Hematopoietic multipotent progenitor cell treated with erythropoietin and hydrocortisone succinate and interleukin-3 and kit ligand, for 15 days (in vitro differentiated cells): Measurements from ENCODE around the gene SETD3.

Experiments used
- DNase-seq: peaks from one replicate; pipeline ENCODE4 v3.0.0-alpha.2; 2015; ENCODE audit warnings: low spot score

SETD3 gene

DNA sequence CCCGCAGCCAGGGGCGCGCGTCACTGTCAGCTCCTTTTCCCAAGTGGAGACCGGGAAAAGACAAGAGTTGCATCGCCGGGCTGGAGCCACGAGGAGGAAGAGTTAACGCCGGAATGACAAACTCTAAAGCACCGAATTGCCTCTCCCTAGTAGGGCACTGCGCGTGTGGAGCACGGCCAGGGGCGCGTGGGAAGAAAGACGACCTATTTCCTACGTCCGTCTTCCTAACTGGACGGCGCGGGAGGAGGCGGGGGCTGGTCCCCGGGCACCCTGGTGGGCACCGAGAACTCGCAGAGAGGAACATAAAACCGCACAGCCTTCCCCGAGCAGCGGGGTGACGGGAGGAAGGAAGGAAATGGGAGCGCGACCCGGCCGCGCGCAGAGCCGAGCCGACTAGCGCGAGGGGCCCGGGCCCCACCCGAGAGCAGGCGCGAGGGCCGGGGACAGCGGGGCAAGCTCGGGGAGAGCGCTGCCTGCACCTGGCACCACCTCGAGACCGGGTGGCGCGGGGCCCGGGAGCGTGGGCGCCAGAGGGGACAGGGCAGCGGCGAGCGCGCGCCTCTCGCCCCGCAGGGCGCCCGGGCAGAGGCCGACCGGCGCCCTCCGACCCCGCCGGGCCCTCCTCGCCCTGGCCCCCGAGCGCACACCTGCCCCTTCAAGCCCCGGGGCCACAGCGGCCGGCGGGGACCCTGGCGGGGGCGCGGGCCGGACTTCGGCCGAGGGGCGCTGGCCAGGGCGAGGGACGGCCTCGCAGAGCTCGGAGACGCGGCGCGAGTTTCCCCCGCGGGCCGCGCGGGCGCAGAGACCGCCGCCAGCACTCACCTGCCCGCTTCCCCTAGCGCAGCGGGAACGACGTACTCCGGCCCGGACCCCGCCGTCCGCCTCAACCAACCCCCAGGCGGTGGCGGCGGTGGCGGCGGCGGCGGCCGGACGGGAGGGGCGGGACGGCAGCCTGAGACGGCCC is at the start of gene SETD3:
Gene SETD3, minus strand, starts transcription at position 954 of the 964 bp plus-strand sequence. CDS start 15,054 bp downstream, outside the sequence.
- DNase-seq = peak; percentile 11

DNA sequence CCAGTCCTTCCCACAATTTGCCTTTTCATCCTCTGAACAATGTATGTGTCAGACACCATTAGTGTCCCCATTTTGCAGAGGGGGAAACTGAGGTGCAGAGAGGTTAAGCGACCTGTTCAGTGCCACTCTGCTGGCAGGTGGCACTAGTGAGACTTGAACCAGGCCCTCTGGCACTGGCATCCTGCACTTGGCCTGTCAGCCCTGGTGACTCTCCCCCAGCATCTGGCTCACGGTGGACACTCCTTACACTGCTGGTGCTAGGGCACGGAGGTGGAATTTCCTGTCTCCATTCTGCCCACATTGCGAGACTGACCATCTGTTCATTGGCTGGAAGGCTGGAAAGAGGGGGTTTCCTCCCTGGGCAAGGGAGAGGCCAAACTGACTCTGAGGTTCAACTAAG is 49.2 kb upstream of the SETD3 start:
- DNase-seq = no peak

DNA sequence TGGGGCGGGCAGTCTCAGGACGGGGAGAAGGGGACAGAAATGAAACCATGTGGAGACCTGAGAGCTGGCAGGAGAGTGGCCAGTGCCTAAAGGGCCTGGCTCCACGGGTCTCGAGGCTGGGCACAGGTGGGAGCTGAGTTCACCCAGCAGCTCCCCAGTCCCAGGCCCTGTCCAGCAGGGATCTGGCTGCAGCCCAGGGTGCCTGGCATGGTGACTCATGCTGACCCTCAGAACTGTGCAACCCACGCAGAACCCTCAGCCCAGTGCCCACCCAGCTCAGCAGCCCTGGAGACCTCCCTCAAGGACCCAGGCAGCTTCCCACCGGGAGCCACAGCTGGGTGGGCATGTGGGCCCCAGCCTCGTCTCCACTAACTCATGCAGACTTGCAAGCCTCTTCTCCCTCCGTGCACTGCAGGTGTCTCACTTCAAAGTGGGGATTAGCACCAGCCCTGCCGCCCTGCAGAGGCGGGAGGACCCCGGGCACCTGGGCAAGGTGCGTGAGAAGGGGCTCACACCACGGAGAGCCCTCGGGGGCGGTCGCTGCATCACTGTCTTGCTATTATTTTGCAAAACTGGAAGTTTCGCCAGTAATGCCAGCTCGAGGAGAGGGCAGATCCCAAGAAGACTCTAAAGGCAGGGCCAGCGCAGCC is 46.9 kb upstream of the SETD3 start:
- no peak for DNase-seq

DNA sequence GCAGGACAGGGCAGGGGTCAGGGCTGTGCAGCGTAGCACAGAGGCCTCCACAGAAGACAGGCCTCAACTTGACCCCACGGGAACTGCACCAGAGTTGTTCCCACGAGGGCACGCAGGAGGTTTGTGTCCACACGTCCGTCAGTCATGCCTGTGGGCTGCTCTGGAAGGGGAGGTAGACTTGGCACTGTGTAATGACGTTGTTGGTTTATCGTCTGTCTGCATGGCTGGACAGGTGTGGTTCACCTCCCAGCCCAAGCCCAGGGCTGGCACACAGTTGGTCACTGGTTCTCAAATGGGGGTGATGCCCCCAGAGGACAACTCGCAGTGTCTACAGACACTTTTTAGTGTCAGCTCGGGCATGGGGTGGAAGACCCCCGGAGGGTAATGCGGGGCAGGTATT is 46.4 kb upstream of the SETD3 start:
- DNase-seq = no peak

DNA sequence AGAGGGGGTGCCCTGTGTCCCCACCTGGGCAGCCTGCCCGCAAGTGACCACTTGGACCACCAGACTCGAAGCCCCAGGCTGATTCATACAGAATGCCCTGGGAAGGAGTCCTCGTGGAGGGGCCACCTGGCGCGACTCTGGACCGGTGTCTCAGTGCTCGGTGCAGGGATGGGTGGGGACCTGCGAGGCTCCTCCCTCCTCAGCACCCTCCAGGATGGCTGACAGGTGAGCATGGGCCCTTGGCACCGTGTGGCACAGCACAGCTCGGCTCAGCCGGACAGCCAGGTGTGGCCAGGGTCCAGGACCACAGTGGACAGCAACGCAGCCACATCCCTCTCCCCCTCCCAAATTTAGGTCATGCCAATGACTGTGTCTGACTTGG is 45.0 kb upstream of the SETD3 start:
- no peak for DNase-seq

DNA sequence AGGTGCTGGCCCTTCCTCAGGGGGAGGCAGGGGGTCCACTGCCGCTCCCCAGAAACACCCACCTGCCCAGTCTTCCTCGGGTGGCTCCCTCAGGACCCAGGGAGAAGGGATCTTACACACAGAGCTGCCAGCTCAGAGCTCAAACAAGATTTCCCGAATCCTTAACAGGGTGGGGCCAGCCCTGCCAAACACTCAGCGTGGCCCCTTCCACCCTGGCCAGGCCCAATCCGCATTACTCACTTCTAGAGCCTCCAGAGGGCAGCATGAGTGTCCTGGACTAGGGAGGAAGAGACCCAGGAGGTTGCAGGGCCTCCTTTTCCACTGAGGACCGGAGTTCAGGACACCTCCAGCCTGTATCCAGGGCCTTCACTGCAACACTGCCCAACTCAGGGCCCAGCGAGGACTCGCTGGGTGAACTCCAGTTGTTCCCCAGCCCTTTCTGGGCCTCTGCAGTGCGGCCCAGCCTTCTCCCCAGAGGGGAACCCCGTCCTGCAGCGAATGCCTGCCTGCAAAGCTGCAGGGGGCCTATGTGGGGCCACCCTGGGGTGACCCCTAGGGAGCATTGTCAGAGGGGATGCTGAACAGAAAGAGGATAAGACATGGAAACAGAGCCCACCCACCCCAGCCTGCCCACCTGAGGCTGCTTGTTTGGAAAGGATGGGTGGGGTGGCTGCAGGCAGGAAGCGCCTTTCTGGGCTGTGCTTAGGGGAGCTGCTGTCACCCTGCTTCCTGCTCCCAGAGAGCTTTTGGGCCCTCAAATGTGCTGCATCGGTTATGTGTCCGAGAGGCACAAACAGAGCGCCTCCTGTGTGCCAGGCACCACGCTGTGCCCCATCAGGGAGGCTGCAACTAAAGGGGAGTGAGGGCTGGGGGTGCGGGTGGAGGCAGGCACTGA is 44.4 kb upstream of the SETD3 start:
- no peak for DNase-seq

DNA sequence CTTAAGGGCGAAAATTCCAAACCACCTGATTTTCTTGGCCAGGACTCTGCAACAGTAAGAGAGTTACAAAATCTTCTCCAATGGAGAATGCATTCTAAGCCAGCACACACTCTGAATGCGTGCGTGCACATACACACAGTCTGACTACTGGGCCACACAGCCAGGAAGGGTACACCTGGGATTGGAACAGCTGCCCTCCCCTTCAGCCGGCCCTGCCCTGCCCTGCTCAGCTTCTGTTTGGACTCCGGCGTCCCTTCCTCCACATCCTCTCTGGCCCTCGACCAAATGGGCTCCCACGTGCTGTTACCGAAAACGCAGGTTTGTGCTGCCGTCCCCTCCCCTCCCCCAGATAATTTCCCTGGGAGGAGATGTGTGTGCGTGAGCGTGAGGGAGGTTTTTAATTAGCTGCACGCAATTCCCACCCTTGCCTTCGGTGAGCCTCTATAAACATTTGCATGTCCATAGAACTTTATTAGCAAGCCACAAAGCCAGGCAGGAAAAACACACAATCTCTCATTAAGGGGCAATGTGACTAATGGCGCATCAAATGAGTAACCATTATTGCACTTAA is 43.5 kb upstream of the SETD3 start:
- DNase-seq = no peak

DNA sequence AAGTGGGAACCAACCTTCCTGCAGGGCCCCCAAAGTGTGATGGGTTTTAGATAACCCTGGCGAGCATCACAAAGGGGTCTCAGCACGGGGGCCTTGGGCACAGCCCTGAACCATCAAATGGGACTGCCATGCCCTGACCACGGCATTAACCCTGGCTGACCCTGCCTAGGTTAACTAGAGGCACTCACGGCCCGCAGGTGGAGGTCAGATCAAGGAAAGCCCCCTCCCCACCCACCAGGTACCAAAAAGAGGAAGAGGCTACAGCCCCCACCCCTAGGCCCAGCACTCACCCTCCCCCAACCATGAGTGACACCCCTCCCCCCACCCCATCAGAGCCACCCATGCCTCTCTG is 43.0 kb upstream of the SETD3 start:
- DNase-seq = no peak

DNA sequence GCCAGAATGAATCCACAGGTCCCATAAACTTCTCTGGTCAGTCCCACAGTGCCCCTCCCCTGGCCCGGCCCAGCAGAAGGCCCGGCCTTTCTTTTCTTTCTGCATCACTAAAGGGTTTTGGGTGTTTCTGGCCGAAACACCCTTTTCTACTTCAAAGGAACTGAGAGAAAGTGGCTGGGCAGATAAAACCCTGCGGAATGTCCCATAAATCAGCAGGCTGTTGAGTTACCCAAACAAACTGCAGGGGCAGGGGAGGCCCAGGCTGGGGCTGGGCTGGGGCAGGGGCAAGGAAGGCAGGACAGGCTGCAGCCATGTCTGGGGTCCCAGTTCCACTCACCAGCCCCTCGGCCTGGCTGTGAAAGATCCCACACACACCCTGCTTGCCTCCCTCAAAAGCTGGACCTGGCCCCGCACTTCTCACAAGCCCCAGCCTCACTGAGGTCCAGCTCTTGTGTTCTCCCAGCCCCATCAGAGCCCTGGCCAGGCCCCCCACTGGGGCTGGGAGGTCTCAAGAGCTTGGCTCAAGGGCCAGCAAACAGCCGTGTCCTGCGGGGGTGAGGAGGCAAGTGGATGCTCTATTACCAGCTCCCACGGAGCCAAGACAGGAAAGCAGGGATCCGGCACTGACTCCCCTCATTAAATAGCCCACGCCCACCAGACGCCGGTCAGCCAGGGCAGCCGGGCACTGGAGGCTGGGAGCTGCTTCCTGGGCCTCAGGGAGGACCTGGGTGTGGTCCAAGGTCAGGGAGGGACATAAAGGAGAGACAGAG is 42.5 kb upstream of the SETD3 start:
- DNase-seq = no peak

DNA sequence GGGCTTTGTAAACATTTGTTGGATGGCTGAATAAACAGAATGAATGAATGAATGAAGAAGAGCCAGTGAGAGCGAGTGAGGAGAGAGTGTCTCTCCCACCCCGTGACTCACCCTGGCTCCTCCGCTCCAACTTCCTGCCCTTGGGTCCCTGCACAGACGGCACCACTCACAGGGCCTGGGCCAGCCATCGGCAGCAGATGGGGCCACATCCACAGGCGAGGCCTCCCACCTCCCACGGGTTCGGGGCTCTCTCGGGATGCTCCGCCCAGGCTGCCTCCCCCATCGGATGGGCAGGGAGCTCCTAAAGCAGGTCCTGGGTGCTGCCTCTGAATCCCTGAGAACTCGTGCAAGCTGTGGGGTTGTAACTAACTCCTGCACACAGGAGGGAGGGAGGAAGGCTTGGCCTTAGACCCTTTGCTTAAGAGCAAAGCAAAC is 41.8 kb upstream of the SETD3 start:
- DNase-seq = no peak

DNA sequence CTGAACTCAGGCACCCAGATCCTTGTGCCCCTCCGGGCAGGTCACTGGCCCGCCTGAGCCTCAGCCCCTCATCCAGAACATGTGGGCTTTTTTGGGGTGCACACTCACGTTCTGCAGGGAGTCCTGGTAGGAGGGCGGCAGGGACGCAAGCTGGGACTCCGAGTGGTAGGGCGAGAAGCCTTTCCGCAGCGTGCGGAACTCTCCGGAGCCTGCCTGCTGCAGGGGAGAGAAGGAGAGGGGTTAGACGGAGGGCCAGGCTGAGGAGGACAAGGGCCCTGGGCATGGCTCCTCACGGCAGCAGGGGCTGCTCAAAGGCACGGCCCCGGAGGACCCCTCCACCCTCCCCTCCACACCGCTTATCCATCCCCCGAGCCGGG is 41.4 kb upstream of the SETD3 start:
- DNase-seq = no peak

DNA sequence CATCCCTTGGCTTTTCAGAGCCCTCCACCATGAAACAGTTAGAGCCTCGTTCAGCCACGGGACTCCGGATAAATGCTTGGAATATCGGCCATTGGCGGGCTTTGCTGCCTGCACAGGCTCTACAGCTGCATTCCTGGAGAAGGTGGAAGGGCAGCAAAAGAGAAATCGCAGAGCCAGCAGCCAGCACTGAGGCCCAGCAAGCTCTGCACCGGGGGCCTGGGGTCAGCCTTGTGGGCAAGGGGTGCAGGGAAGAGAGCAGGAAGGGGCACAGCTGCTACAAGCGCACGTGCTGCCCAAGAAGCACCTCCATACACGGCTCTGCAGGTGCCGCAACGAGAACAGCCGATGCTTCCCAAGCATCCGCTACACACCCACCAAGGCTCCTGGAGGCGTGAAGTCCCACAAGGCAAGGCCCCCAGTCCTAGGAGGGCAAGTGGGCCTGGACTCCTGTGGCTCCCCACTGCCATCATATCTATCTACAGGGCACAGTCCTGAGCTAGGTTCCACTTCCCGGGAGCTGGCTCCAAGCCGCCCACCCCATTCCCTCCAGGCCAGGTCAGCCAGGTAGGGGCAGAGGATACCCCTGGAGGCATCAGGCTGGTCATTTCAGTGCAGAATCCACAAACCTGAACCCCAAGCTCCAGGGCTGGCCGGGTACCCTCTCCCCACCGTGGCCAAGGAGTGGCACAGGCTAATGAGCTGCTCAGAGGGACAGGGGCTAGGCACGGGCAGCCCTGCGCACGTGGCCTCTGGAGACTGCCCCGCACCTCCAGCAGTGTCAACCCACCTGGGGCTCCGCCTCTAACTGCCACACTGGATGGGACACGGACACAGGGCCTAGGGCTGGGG is 40.7 kb upstream of the SETD3 start:
- DNase-seq = no peak

DNA sequence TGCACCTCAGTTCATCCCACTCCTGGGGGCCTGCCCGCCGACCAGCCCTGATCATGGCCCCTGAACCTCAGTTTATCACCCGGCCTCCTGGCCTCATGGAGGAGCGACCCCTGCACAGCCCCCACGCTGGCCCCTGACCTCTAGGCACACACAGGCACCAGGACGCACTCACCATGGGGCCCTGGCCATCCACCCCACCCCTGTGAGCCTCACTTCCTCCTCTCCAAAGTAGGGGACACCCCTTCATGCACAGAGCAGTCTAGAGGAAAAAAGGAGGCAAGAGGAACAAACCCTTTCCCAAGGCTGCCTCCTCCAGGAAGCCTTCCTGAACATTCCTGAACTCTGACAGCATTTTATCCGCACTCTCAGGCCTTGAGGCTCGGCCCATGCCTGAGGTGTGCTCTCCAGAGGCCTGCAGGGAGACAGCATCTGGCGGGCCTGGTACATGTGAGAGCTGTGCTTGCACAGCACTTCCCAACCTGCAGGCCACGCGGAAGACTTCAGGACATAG is 40.0 kb upstream of the SETD3 start:
- no peak for DNase-seq

DNA sequence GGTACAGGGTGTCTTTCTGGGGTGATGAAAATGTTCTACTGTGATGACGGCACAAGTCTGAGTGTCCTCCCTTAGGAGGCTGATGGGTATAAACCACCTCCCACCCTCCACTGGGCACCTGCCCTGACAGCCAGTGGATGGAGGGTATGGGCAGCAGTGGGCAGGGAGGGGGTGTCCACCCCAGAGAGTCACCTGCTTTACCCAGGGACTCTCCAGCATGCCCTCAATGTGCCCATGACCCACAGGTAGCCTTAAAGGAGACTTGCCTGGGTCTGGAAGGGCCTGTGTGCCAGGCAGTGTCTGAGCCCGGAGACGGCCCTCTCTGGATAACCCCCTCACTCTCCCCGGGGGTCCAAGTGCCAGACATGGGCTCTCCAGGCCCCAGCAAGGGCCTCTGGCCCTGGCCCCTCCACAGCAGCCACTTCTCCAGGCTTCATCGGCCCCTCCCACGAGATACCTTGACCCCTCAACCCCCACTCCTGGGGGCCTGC is 39.3 kb upstream of the SETD3 start:
- DNase-seq = no peak

DNA sequence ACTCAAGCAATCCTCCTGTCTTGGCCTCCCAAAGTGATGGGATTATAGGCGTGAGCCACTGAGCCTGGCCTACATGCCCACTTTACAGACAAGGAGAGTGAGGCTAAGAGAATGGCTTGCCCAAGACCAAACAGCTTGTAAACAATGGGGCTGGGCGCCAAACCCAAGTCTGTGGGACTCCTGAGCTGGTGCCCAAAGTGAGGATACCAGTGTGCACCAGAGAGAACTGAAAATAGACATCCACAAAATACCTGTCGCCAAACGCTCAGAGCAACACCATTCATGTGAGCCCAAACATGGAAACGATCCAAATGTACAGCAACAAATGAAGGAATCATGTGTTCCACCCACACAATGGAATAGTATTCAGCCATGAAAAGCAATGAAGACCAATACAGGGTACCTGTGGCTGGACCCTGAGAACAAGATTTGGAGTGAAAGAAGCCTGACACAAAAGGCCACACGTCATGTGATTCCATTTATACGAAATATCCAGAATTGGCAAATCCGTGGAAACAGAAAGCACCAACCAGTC is 38.8 kb upstream of the SETD3 start:
- no peak for DNase-seq

DNA sequence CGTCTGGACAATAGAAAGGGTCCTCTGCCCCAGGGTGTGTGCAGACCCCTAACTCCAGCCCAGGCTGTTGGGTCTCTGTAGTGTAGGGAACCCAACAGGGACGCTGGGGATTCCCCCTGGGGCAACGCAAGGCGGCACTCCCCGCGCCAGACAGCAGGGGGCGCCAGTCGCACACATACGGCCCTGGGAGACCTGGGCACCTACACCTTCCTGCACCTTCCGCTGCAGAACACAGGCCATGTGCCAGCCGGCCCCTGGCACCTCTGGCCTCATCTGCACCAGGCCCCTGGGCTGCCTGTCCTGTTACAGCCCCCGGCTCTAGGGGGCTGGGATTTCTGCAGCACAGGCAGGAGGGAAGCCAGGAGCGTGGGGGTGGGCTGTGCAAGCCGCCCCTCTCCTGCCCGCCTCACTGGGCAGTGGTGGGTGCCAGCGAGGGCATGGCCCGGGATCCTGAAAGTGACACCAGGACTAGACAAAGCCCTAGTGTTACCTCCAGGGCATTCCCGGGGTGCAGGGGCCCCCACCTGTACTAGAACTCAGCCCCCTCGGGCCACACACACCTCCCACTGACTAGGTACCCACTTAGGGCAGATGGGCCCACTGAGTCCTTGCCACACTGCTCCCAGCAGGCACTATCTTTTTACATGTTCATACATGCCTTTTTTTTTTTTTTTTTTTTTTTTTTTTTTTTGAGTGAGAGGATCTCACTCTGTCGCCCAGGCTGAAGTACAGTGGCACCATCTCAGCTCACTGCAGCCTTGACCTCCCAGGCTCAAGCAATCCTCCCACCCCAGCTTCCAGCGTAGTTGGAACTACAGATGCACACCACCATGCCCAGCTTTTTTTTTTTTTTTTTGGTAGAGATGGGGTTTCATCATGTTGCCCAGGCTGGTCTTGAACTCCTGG is 38.0 kb upstream of the SETD3 start:
- DNase-seq = peak; percentile 67

DNA sequence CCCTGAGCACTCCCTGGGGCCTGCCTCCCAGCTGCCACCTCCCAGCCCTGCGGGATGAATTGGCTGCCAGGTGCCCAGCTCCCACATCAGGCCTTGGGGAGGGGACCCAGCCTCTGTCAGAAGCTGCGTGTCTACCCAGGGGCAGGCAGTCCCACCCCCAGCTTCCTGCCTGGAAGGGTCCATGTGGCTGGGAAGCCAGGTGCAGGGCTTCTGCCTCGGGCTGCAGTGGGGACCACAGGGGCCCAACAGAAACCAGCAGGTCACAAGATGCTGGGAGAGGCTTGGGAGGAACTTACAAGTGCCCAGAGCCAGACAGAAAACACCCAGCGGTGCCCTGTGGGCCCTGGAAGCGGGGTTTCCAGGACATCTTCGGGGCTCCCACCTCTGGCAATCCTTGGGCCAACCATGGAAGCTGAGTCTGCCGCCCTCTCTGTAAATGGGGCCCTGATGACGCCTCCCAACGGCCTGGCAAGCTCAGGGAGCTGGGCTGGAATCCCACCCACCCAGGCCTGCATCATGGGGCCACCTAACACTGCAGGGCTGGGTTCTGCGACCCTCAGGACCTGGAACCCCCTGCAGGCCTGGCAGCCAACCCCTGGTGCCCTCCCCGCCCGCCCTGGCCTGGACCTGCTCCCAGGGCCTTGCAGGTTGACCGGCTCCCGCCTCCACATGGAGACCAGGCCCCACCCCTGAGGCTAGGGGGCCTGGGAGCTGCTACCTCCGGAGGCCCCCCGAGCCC is 37.2 kb upstream of the SETD3 start:
- DNase-seq = no peak
